ENCODE data around the gene WNT16.

The WNT16 gene

DNA sequence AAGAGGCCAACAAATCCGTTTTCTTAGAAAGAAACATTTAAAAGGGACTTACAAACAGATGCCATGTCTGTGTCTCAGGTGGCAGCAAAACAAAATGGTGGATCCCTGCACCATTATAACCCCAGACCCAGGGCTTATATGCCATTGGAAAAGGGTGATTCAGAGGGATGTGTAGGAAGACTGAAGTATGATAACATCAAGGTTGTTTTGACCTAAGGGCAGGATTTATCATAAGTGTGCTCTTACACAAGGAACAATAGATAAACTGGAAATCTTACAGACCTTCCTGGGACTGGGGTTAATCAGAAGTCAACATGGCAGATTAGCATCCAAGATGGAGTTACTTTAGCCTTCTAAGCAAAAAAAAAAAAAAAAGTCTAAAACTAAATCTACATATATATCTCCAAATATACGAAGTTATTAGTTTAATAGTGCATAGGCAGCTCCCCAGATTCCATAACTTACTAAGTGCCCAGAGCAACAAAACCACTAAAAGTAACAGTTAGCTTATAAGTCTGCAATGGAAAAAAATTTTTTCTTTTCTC is 34.3 kb upstream of the WNT16 start:
- TF ChIP-seq, protein P1, sequence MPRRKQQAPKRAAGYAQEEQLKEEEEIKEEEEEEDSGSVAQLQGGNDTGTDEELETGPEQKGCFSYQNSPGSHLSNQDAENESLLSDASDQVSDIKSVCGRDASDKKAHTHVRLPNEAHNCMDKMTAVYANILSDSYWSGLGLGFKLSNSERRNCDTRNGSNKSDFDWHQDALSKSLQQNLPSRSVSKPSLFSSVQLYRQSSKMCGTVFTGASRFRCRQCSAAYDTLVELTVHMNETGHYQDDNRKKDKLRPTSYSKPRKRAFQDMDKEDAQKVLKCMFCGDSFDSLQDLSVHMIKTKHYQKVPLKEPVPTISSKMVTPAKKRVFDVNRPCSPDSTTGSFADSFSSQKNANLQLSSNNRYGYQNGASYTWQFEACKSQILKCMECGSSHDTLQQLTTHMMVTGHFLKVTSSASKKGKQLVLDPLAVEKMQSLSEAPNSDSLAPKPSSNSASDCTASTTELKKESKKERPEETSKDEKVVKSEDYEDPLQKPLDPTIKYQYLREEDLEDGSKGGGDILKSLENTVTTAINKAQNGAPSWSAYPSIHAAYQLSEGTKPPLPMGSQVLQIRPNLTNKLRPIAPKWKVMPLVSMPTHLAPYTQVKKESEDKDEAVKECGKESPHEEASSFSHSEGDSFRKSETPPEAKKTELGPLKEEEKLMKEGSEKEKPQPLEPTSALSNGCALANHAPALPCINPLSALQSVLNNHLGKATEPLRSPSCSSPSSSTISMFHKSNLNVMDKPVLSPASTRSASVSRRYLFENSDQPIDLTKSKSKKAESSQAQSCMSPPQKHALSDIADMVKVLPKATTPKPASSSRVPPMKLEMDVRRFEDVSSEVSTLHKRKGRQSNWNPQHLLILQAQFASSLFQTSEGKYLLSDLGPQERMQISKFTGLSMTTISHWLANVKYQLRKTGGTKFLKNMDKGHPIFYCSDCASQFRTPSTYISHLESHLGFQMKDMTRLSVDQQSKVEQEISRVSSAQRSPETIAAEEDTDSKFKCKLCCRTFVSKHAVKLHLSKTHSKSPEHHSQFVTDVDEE (CRISPR knock-in tag; IDR thresholded peaks at IDR 0.05) = peak; percentile 76; the same call in 1 of the 2 replicates
- no peak for TF ChIP-seq TCF4 (CRISPR knock-in tag; IDR thresholded peaks at IDR 0.05; ENCODE audit: borderline replicate concordance)

DNA sequence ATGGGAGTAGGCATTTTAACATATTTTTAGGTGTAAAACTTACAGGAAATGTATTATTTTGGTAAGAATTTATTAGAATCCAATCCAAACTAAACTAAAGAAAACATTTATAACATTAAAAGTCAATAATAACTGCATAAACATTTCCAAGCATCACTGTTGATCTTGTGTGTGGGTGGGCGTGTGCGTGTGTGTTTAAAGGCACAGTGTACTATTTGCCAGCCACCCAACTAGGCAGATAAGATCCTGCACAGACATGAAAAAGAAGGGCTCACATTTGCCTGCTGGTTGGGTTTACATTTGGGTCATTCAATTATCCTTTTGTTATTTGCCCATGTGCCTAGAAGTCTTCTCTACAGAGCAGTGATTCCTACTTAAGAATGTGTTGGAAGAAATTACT is 31.0 kb upstream of the WNT16 start:
- ATAC-seq = peak; percentile 66
- TF ChIP-seq TOX (CRISPR knock-in tag; IDR thresholded peaks at IDR 0.05; ENCODE audit: borderline replicate concordance) (no peak), RARB (CRISPR knock-in tag; IDR thresholded peaks at IDR 0.05) (no peak), ESRRG (CRISPR knock-in tag; IDR thresholded peaks at IDR 0.05) (no peak), ZNF565 (CRISPR knock-in tag; conservative IDR thresholded peaks at IDR 0.05; ENCODE audit: low read depth) (no peak), ZFP30 (CRISPR knock-in tag; IDR thresholded peaks at IDR 0.05) (no peak), OSR1 (CRISPR knock-in tag; IDR thresholded peaks at IDR 0.05) (no peak), ISL1 (CRISPR knock-in tag; IDR thresholded peaks at IDR 0.05) (no peak), SNAI2 (CRISPR knock-in tag; IDR thresholded peaks at IDR 0.05) (no peak), ARNTL (CRISPR knock-in tag; IDR thresholded peaks at IDR 0.05; ENCODE audit: borderline replicate concordance, low read depth) (no peak), ZNF8 (CRISPR knock-in tag; IDR thresholded peaks at IDR 0.05) (no peak), CSDC2 (CRISPR knock-in tag; IDR thresholded peaks at IDR 0.05) (no peak), GLIS3 (CRISPR knock-in tag; IDR thresholded peaks at IDR 0.05) (no peak)
- TF ChIP-seq, protein P2, sequence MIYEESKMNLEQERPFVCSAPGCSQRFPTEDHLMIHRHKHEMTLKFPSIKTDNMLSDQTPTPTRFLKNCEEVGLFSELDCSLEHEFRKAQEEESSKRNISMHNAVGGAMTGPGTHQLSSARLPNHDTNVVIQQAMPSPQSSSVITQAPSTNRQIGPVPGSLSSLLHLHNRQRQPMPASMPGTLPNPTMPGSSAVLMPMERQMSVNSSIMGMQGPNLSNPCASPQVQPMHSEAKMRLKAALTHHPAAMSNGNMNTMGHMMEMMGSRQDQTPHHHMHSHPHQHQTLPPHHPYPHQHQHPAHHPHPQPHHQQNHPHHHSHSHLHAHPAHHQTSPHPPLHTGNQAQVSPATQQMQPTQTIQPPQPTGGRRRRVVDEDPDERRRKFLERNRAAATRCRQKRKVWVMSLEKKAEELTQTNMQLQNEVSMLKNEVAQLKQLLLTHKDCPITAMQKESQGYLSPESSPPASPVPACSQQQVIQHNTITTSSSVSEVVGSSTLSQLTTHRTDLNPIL (CRISPR knock-in tag; IDR thresholded peaks at IDR 0.05; ENCODE audit: low read depth) = no peak
- TF ChIP-seq, protein P3, sequence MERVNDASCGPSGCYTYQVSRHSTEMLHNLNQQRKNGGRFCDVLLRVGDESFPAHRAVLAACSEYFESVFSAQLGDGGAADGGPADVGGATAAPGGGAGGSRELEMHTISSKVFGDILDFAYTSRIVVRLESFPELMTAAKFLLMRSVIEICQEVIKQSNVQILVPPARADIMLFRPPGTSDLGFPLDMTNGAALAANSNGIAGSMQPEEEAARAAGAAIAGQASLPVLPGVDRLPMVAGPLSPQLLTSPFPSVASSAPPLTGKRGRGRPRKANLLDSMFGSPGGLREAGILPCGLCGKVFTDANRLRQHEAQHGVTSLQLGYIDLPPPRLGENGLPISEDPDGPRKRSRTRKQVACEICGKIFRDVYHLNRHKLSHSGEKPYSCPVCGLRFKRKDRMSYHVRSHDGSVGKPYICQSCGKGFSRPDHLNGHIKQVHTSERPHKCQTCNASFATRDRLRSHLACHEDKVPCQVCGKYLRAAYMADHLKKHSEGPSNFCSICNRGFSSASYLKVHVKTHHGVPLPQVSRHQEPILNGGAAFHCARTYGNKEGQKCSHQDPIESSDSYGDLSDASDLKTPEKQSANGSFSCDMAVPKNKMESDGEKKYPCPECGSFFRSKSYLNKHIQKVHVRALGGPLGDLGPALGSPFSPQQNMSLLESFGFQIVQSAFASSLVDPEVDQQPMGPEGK (CRISPR knock-in tag; IDR thresholded peaks at IDR 0.05; ENCODE audit: borderline replicate concordance) = no peak

More for the DNA sequence above, 34.3 kb upstream of the WNT16 start:
- ATAC-seq = no peak

DNA sequence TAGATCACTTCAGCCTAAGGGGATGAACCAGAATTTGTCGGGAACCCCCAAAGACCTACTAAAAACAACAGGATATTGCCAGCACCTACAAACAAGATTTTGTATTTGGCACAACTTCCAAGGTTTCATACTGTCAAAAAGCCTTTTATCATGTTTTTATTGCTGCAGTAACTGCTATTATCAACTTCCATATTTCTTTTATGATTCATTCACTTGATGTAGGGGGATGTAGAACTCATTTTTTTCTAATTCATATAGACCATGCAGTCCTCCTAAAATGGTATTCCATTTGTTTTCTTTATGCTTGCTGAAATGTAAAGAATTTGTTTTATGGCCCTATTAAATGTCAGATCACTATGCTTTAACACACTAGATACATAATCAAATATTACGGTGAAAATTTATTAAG is 30.0 kb upstream of the WNT16 start:
- ATAC-seq = no peak

DNA sequence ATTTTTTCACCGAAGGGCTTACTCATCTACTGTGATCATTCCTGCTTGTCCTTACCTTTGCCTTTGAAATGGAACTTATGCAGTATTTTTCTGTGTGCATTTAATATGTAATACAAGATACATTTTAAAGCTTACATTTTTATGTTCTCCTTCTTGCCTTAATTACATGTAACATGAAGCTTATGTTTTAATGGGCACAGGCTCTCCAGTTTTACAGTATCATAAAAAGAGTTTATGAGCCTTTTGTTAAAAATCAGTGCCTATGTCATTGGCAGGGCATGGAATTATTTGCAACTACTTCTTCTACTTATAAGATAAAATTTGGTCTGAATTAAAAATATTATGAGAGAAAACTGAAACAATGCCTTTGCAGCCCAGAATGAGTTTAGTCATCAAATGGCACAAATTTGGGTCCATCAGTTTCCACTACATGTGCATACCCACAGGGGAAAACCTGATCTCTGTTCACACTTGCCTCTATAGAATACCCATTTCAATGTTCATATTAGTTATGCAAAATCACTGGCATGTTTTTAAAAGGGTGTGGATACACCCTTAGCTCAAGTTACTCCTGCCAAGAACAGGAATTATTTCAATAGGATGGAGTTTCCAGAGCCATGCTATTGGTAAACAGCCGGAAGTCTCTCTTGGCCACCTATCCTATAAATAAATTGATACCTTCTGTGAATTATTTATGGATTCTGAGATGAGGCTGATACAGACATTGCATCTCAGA is 27.9 kb upstream of the WNT16 start:
- TF ChIP-seq CSDC2 (CRISPR knock-in tag; IDR thresholded peaks at IDR 0.05) = no peak
- TF ChIP-seq, protein P1 (CRISPR knock-in tag; IDR thresholded peaks at IDR 0.05) = no peak
- no peak for TF ChIP-seq ESRRG (CRISPR knock-in tag; IDR thresholded peaks at IDR 0.05)
- no peak for TF ChIP-seq ISL1 (CRISPR knock-in tag; IDR thresholded peaks at IDR 0.05)
- TF ChIP-seq GLIS3 (CRISPR knock-in tag; IDR thresholded peaks at IDR 0.05) = no peak
- TF ChIP-seq, protein P3 (CRISPR knock-in tag; IDR thresholded peaks at IDR 0.05; ENCODE audit: borderline replicate concordance) = no peak
- TF ChIP-seq ARNTL (CRISPR knock-in tag; IDR thresholded peaks at IDR 0.05; ENCODE audit: borderline replicate concordance, low read depth) = no peak
- no peak for TF ChIP-seq SNAI2 (CRISPR knock-in tag; IDR thresholded peaks at IDR 0.05)
- TF ChIP-seq, protein P4, sequence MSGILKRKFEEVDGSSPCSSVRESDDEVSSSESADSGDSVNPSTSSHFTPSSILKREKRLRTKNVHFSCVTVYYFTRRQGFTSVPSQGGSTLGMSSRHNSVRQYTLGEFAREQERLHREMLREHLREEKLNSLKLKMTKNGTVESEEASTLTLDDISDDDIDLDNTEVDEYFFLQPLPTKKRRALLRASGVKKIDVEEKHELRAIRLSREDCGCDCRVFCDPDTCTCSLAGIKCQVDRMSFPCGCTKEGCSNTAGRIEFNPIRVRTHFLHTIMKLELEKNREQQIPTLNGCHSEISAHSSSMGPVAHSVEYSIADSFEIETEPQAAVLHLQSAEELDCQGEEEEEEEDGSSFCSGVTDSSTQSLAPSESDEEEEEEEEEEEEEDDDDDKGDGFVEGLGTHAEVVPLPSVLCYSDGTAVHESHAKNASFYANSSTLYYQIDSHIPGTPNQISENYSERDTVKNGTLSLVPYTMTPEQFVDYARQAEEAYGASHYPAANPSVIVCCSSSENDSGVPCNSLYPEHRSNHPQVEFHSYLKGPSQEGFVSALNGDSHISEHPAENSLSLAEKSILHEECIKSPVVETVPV (CRISPR knock-in tag; IDR thresholded peaks at IDR 0.05) = no peak
- no peak for TF ChIP-seq ZNF565 (CRISPR knock-in tag; conservative IDR thresholded peaks at IDR 0.05; ENCODE audit: low read depth)
- ATAC-seq = no peak

More for the DNA sequence above, 30.0 kb upstream of the WNT16 start:
- TF ChIP-seq OSR1 (CRISPR knock-in tag; IDR thresholded peaks at IDR 0.05) (no peak), GLIS3 (CRISPR knock-in tag; IDR thresholded peaks at IDR 0.05) (no peak), RARB (CRISPR knock-in tag; IDR thresholded peaks at IDR 0.05) (no peak)
